HUES48 (cell line): Measurements from ENCODE around the gene TRAPPC12.
"Not testable (repeated sequence)": the region's sequence is repeated elsewhere in the genome, so short reads cannot be mapped to it uniquely, and the experiment has no call there.

ENCODE experiments used
- H3K27ac ChIP-seq: one replicate; pipeline ENCODE4 v1.7.0; 2013; ENCODE audit warnings: low read depth, low read length, inconsistent platforms
- H3K27me3 ChIP-seq: 2 replicates; pipeline ENCODE4 v1.6.1; 2013; ENCODE audit warnings: mild to moderate bottlenecking, low read length; ENCODE audit not compliant: control insufficient read depth, insufficient read depth
- H3K36me3 ChIP-seq: 2 replicates; pipeline ENCODE4 v1.6.1; 2013; ENCODE audit warnings: low read length; ENCODE audit not compliant: control insufficient read depth, insufficient read depth
- H3K4me1 ChIP-seq: 2 replicates; pipeline ENCODE4 v1.6.1; 2013; ENCODE audit warnings: mild to moderate bottlenecking, low read length; ENCODE audit not compliant: control insufficient read depth, insufficient read depth
- H3K4me3 ChIP-seq: 2 replicates; pipeline ENCODE4 v1.5.1; 2013; ENCODE audit warnings: mild to moderate bottlenecking, low read depth, low read length
- H3K9ac ChIP-seq: 2 replicates; pipeline ENCODE4 v1.6.1; 2013; ENCODE audit warnings: mild to moderate bottlenecking, low read depth, low read length, moderate library complexity
- H3K9me3 ChIP-seq: 2 replicates; pipeline ENCODE4 v1.6.1; 2013; ENCODE audit warnings: low read length; ENCODE audit not compliant: control insufficient read depth, insufficient read depth

The TRAPPC12 gene

DNA sequence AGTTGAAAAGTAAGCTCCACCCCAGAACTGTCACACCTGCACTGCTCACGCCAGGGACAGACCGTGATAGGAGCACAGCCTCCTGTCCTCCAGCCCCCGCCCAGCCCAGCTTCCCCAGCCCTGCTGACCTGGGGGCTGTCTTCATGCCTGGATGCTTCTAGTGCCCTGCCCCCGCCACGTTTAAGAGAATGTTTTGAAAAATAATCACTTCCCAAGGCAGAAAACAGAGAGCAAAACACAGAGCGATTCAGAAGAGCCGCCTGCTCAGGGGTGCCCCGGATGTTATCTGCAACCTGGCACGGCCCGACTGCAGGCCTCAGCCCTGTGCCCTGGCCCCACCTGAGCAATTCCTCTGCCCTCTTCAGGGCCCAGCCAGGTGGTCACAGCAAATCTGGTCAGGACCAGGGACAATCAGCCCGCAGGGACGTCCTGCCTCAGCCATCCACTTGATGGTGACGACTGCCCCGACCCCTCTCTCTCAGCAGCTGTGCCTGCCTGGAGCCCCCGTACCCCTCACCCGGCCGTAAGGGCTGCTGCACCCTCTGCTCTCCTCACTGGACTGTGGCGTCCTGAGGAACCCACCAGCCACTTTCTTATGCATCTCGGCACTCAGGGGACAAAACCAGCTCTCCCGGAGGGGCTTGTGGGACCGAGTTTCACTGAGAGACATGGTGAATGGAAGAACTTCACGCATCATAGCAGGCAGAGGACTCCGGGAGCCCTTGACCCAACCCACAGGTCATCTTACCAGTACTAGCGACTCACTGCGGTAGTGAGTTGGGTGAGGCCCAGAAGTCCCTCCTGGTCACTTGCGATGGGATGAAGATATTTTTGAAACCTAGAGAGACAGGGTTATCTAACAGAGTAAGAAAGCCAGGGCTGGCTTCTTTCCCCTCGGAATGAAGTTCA lies 109.6 kb downstream of the TRAPPC12 start:
- Histone ChIP-seq H3K36me3 (no peaks in the 10 kb centered on the region), H3K27ac (no peak overlapping the region), H3K9me3 (no peaks in the 10 kb centered on the region), H3K27me3 (no peaks in the 10 kb centered on the region), H3K4me1 (no peaks in the 10 kb centered on the region), H3K4me3 (no peak overlapping the region), H3K9ac (no peak overlapping the region)

GRCh38 chr2:3489764-3490115 lies 110.2 kb downstream of the TRAPPC12 start:
- Histone ChIP-seq H3K27ac (no peak overlapping the region), H3K4me1 (no peaks in the 10 kb centered on the region), H3K27me3 (no peaks in the 10 kb centered on the region), H3K9ac (no peak overlapping the region), H3K4me3 (no peak overlapping the region), H3K36me3 (no peaks in the 10 kb centered on the region), H3K9me3 (no peaks in the 10 kb centered on the region)

DNA sequence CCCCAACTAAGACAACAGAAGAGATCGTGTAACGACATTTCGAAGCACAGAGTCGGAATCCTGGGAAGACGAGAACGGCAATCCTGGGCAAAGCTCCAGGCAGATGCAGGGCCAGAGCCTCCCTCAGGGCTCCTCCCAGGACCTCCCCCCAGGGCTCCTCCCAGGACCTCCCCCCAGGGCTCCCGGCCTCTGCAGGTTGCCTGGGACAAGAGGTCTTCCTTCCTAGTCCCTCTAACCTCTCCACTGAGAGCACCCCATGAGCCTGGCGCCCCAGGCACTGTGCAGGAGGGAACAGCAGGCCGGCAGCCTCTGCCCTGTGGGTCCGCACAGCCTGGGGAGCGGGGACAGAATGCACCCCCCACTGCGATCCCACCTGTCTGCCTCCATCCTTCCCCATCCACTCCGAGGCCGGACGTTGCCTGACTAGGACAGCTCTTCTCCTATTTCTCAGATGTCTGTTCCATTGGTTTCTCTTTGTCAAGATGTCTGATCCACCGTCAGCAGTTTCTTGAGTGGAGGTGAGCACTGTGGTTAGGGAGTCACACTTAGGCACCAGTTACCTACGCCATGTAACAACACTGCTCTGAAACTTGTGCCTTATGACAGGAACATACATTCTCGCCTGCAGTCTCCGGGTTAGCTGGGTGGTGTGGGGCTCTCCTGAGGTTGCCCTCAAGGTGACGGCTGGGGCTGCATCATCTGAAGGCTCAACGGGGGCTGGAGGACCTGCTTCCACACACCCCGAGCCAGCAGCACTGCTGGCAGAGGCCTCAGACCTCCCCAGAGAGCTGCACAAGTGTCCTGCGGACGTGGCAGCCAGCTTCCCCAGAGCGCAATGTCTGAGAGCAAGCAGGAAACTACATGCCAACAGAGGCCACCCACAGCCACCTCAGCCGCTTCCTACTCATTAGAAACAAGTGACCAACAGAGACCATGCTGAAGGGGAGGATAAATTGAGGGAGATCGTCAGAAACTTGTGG lies 111.0 kb downstream of the TRAPPC12 start:
- H3K27ac ChIP-seq, result no peak overlapping the region
- no peak overlapping the region for H3K9ac ChIP-seq
- no peaks in the 10 kb centered on the region for H3K36me3 ChIP-seq
- H3K4me1 ChIP-seq, result no peaks in the 10 kb centered on the region
- H3K9me3 ChIP-seq, result no peaks in the 10 kb centered on the region
- no peaks in the 10 kb centered on the region for H3K27me3 ChIP-seq
- H3K4me3 ChIP-seq, result no peak overlapping the region

GRCh38 chr2:3491306-3491705 lies 111.8 kb downstream of the TRAPPC12 start:
- Histone ChIP-seq H3K9me3 (no peaks in the 10 kb centered on the region), H3K27ac (no peak overlapping the region), H3K27me3 (no peaks in the 10 kb centered on the region), H3K36me3 (no peaks in the 10 kb centered on the region), H3K4me1 (no peaks in the 10 kb centered on the region), H3K4me3 (no peak overlapping the region), H3K9ac (no peak overlapping the region)

DNA sequence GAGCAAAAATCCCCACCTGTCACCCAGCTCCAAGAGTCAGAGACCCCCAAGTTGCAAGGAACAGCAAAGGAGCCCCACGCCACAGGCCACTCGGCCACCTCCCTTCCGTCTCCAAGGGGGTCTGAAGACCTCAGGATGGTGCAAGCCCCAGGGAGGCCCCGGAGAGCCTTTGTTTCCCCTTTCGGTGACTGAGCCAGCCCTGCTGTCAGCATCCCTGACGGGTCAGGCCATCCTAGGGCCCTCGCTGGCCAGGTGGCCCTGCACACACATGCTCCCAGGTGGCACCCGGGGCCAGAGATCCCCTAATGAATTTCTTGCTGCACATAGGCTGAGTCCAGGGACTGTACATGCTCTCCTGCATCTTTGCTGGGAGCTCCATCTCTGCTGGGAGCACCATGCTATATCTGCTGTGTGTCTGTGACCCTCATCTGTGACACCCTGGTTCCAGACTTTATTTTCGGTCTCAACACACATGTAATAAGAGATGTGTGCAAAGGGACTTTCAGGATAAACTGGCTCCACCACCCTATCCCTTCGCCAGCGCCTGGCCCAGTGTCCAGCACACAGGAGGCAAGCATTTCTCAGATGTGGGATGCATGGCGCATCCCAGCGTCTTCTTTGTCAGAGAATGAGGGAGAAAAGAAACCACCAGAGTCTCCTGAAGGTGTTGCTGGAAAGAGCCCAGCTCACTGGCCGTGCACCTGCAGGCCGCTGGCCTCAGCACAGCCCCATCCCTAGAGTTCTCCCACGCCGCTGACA lies 112.4 kb downstream of the TRAPPC12 start:
- no peak overlapping the region for H3K9ac ChIP-seq
- no peaks in the 10 kb centered on the region for H3K27me3 ChIP-seq
- H3K4me1 ChIP-seq, result no peaks in the 10 kb centered on the region
- no peak overlapping the region for H3K4me3 ChIP-seq
- H3K36me3 ChIP-seq, result no peaks in the 10 kb centered on the region
- no peaks in the 10 kb centered on the region for H3K9me3 ChIP-seq
- no peak overlapping the region for H3K27ac ChIP-seq

GRCh38 chr2:3492475-3492787 lies 112.9 kb downstream of the TRAPPC12 start:
- not testable (repeated sequence) for H3K4me1 ChIP-seq, H3K27me3 ChIP-seq, H3K9ac ChIP-seq, H3K36me3 ChIP-seq, H3K9me3 ChIP-seq, H3K4me3 ChIP-seq, H3K27ac ChIP-seq

GRCh38 chr2:3492951-3493614 lies 113.6 kb downstream of the TRAPPC12 start:
- H3K27me3 ChIP-seq, result no peaks in the 10 kb centered on the region
- no peak overlapping the region for H3K27ac ChIP-seq
- no peak overlapping the region for H3K4me3 ChIP-seq
- no peaks in the 10 kb centered on the region for H3K9me3 ChIP-seq
- H3K36me3 ChIP-seq, result peaks cover 5% of the 10 kb centered on the region
- no peak overlapping the region for H3K9ac ChIP-seq
- no peaks in the 10 kb centered on the region for H3K4me1 ChIP-seq

DNA sequence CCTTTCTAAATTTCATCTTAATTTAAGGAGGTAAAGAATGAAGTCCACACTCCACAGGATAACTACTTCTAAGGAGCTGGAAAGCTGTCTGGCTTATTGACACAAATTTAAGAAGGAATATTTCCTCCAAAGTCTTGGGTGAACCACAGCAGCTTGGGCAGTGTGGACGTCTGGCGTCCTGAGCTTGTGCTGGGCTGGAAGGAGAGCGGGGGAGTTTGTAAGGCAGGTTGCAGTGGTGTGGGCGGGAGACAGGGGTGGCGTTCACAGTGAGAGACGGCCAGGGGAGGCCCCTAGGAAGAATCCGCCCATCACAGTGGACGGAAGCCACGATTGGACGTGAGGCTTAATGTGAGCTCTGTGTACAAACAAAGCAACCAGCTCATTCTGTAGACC lies 114.1 kb downstream of the TRAPPC12 start:
- Histone ChIP-seq H3K36me3 (peaks cover 8% of the 10 kb centered on the region), H3K4me1 (no peaks in the 10 kb centered on the region), H3K27me3 (no peaks in the 10 kb centered on the region), H3K9me3 (no peaks in the 10 kb centered on the region), H3K27ac (no peak overlapping the region), H3K4me3 (no peak overlapping the region), H3K9ac (no peak overlapping the region)

- no peak overlapping the region for H3K9ac ChIP-seq
- no peak overlapping the region for H3K27ac ChIP-seq
- H3K9me3 ChIP-seq, result no peaks in the 10 kb centered on the region
- no peaks in the 10 kb centered on the region for H3K27me3 ChIP-seq
- H3K4me1 ChIP-seq, result no peaks in the 10 kb centered on the region
- H3K4me3 ChIP-seq, result no peak overlapping the region
- H3K36me3 ChIP-seq, result peaks cover 12% of the 10 kb centered on the region
These were observed 115.6 kb downstream of the TRAPPC12 start for GRCh38 chr2:3494984-3495666.

DNA sequence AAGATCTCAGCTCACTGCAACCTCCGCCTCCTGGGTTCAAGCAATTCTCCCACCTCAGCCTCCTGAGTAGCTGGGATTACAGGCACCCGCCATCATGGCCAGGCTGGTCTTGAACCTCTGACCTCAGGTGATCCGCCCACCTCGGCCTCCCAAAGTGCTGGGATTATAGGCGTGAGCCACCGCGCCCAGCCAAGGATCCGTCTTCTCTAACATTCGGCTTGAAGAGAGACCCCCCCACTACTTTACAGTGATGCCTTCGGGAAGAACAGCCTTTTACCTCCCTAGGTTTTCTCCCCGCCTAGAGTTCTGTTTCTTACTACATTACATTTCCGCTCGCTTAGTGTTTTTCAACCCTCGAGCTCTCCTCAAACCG lies 117.2 kb downstream of the TRAPPC12 start:
- not testable (repeated sequence) for H3K4me3 ChIP-seq, H3K27ac ChIP-seq, H3K9ac ChIP-seq, H3K9me3 ChIP-seq, H3K4me1 ChIP-seq, H3K27me3 ChIP-seq
- H3K36me3 ChIP-seq, result peaks cover 18% of the 10 kb centered on the region
